K562 (cell line): ENCODE measurements around the gene CLDN7. TPM values are rescaled to one million over a fixed set of nuclear protein-coding genes. Genes with fewer than 3 reads are reported as not detected.

Experiments used
- BCL6 ChIP-seq: fragments of 250-450 bp; sonication (Bioruptor Pico); IDR thresholded peaks from 2 replicates; pipeline ENCODE4 v1.4.0; 2020
- EWSR1 ChIP-seq: fragments of 450-650 bp; IDR thresholded peaks from 2 replicates; pipeline ENCODE4 v1.6.1; 2018; ENCODE audit warnings: borderline replicate concordance, mild to moderate bottlenecking, low read depth, moderate library complexity; ENCODE audit not compliant: partially characterized antibody
- FOS ChIP-seq: IDR thresholded peaks from 3 replicates; pipeline ENCODE4 v1.6.1; 2011; ENCODE audit not compliant: insufficient read length; ENCODE audit errors: extremely low read depth
- HDAC2 ChIP-seq: fragments of 450-650 bp; IDR thresholded peaks from 2 replicates; pipeline ENCODE4 v1.6.1; 2016; ENCODE audit warnings: mild to moderate bottlenecking
- HOXB6 ChIP-seq: fragments of 250-450 bp; sonication (Bioruptor Pico); IDR thresholded peaks from 2 replicates; pipeline ENCODE4 v1.5.1; 2022; ENCODE audit warnings: mild to moderate bottlenecking, borderline replicate concordance
- MCM7 ChIP-seq, 2 experiments: fragments of 450-650 bp; IDR thresholded peaks; 2 replicates each; pipeline ENCODE4 v1.6.1; 2016 to 2018
- MYBL2 ChIP-seq, 2 experiments: fragments of 450-650 bp in 1 of 2; sonication (generic) in 1 of 2; formaldehyde crosslinking in 1 of 2; IDR thresholded peaks; 2 replicates each; pipeline versions ENCODE4 v1.6.1 to v1.8.1; 2017 to 2022; ENCODE audit warnings: borderline replicate concordance in 1 of 2, inconsistent platforms in 1 of 2, low read depth in 1 of 2, mild to moderate bottlenecking in 1 of 2, missing genetic modification reagents in 1 of 2, moderate library complexity in 1 of 2
- NFRKB ChIP-seq: fragments of 450-650 bp; IDR thresholded peaks from 2 replicates; pipeline ENCODE4 v1.6.1; 2016; ENCODE audit warnings: low read depth
- NR1H2 ChIP-seq: sonication (generic); formaldehyde crosslinking; IDR thresholded peaks from 2 replicates; pipeline ENCODE4 v1.4.0; 2020; ENCODE audit warnings: mild to moderate bottlenecking, missing genetic modification reagents
- PHB ChIP-seq: fragments of 250-450 bp; sonication (Bioruptor Pico); IDR thresholded peaks from 2 replicates; pipeline ENCODE4 v1.5.0; 2021
- RUNX1 ChIP-seq: sonication (generic); IDR thresholded peaks from 2 replicates; pipeline ENCODE4 v1.6.1; 2016; ENCODE audit warnings: antibody characterized with exemption, low read depth
- SMARCA5 ChIP-seq: fragments of 450-650 bp; IDR thresholded peaks from 2 replicates; pipeline ENCODE4 v1.6.1; 2016
- ZC3H11A ChIP-seq: IDR thresholded peaks from 2 replicates; pipeline ENCODE4 v1.6.1; 2012; ENCODE audit warnings: low read depth, low read length, improper control_type of control experiment
- ZKSCAN8 ChIP-seq: fragments of 200-800 bp; sonication (Bioruptor generic); IDR thresholded peaks from 2 replicates; pipeline ENCODE4 v1.6.1; 2016; ENCODE audit warnings: missing genetic modification characterization, missing compliant biosample characterization
- polyA plus RNA-seq, 8 experiments: library from polyadenylated mRNA; depleted of rRNA in 4 of 8; stranded (reverse) in 5 of 8; unstranded in 3 of 8; fragments of >200 nt; fragmentation: Nextera tagmentation in 2 of 8; fragmentation: Illumina TruSeq in 1 of 8; extraction: Ambion mirVana in 2 of 8; extraction: Trizol in 1 of 8; gene quantifications; 2 replicates each; pipeline versions ENCODE4 v1.2.1 to v1.2.3, GENCODE V29; 2011 to 2014; ENCODE audit warnings: inconsistent platforms in 1 of 8, missing spikeins in 1 of 8
- total RNA-seq, 7 experiments: library from RNA; depleted of rRNA in 6 of 7; stranded (reverse); fragments of >200 nt in 6 of 7; fragmentation: Illumina TruSeq in 2 of 7; extraction: Trizol in 2 of 7; gene quantifications; 2 replicates each; pipeline versions ENCODE4 v1.2.1 to v1.2.3, GENCODE V29; 2011 to 2021; ENCODE audit warnings: low replicate concordance in 1 of 7
- TF ChIP-seq, protein P1 (sequence below): sonication (generic); formaldehyde crosslinking; IDR thresholded peaks from 2 replicates; pipeline ENCODE4 v1.8.1; 2023; ENCODE audit warnings: missing genetic modification reagents, mild to moderate bottlenecking, borderline replicate concordance
- TF ChIP-seq, protein P2 (sequence below): fragments of 200-800 bp; sonication (Bioruptor generic); IDR thresholded peaks from 2 replicates; pipeline ENCODE4 v1.6.1; 2017; ENCODE audit warnings: missing genetic modification characterization, missing compliant biosample characterization
- TF ChIP-seq, protein P3 (sequence below): fragments of 250-450 bp; sonication (Bioruptor Pico); IDR thresholded peaks from 2 replicates; pipeline ENCODE4 v1.9.0; 2021; ENCODE audit warnings: mild to moderate bottlenecking, inconsistent platforms

CLDN7 gene
- total and polyA plus RNA-seq, 9 of the 15 experiments (the other 6 are each of a cell fraction or from before 2014, with no cell fraction given) = 2.2 to 14.5 (median 7.6) TPM

DNA sequence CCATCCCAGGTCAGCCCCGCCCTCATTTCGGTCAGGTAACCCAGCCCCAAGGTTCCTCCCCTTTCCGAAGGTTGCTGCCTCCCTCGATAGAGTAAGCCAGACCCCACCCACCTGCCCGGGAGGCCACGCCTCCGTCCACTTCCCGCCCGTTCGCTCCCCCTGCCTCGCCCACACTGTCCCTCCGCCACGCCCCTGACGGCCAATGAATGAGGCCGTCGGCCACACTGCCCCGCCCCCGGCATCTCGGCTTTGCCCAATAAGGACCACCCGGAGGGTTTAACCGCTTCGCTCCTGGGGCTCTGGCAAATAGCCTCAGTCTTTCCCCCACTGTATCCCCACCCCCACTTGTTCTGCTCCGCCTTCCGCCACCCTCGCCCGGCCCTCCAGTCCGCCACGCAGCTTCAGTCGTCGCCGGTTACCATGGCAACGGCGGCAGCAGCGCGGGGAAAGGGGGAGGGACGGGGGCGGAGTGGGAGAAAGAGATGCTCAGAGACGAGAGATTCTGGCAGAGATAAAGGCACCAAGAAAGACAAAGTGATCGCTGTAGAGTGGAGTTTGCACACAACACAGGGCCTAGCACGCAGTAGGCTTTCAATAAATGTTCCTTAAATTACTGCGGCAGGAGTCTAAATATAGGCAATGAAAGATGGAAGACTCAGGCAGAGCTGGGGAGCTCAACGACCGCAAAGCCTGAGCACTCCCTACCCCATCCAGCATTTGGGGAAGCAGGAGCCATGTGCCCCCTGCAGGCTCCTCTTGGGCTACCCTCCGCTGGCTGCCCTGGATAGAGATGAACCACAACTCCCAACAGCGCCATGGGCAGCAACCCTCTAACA is 47.8 kb downstream of the CLDN7 start (continued):
- TF ChIP-seq ZC3H11A (no peak), RUNX1 (no peak), MYBL2 (IDR thresholded peaks at IDR 0.05; ENCODE audit: low read depth) (no peak), MYBL2 (CRISPR knock-in tag; IDR thresholded peaks at IDR 0.05; ENCODE audit: borderline replicate concordance) (no peak), SMARCA5 (no peak), HDAC2 (peak; percentile 86), FOS (no peak), ZKSCAN8 (CRISPR knock-in tag) (no peak), NFRKB (no peak), MCM7 (IDR thresholded peaks at IDR 0.05) (no peak), BCL6 (no peak), PHB (CRISPR knock-in tag) (no peak), HOXB6 (CRISPR knock-in tag) (no peak), EWSR1 (no peak), NR1H2 (CRISPR knock-in tag) (no peak)
- TF ChIP-seq, protein P1, sequence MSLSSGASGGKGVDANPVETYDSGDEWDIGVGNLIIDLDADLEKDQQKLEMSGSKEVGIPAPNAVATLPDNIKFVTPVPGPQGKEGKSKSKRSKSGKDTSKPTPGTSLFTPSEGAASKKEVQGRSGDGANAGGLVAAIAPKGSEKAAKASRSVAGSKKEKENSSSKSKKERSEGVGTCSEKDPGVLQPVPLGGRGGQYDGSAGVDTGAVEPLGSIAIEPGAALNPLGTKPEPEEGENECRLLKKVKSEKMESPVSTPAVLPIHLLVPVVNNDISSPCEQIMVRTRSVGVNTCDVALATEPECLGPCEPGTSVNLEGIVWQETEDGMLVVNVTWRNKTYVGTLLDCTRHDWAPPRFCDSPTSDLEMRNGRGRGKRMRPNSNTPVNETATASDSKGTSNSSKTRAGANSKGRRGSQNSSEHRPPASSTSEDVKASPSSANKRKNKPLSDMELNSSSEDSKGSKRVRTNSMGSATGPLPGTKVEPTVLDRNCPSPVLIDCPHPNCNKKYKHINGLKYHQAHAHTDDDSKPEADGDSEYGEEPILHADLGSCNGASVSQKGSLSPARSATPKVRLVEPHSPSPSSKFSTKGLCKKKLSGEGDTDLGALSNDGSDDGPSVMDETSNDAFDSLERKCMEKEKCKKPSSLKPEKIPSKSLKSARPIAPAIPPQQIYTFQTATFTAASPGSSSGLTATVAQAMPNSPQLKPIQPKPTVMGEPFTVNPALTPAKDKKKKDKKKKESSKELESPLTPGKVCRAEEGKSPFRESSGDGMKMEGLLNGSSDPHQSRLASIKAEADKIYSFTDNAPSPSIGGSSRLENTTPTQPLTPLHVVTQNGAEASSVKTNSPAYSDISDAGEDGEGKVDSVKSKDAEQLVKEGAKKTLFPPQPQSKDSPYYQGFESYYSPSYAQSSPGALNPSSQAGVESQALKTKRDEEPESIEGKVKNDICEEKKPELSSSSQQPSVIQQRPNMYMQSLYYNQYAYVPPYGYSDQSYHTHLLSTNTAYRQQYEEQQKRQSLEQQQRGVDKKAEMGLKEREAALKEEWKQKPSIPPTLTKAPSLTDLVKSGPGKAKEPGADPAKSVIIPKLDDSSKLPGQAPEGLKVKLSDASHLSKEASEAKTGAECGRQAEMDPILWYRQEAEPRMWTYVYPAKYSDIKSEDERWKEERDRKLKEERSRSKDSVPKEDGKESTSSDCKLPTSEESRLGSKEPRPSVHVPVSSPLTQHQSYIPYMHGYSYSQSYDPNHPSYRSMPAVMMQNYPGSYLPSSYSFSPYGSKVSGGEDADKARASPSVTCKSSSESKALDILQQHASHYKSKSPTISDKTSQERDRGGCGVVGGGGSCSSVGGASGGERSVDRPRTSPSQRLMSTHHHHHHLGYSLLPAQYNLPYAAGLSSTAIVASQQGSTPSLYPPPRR (CRISPR knock-in tag) = peak; percentile 30; the same call in 1 of the 2 replicates
- TF ChIP-seq, protein P2, sequence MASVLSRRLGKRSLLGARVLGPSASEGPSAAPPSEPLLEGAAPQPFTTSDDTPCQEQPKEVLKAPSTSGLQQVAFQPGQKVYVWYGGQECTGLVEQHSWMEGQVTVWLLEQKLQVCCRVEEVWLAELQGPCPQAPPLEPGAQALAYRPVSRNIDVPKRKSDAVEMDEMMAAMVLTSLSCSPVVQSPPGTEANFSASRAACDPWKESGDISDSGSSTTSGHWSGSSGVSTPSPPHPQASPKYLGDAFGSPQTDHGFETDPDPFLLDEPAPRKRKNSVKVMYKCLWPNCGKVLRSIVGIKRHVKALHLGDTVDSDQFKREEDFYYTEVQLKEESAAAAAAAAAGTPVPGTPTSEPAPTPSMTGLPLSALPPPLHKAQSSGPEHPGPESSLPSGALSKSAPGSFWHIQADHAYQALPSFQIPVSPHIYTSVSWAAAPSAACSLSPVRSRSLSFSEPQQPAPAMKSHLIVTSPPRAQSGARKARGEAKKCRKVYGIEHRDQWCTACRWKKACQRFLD (CRISPR knock-in tag) = 0 out of 2 replicates have a peak, but pooled peaks have one; percentile 43
- TF ChIP-seq, protein P3, sequence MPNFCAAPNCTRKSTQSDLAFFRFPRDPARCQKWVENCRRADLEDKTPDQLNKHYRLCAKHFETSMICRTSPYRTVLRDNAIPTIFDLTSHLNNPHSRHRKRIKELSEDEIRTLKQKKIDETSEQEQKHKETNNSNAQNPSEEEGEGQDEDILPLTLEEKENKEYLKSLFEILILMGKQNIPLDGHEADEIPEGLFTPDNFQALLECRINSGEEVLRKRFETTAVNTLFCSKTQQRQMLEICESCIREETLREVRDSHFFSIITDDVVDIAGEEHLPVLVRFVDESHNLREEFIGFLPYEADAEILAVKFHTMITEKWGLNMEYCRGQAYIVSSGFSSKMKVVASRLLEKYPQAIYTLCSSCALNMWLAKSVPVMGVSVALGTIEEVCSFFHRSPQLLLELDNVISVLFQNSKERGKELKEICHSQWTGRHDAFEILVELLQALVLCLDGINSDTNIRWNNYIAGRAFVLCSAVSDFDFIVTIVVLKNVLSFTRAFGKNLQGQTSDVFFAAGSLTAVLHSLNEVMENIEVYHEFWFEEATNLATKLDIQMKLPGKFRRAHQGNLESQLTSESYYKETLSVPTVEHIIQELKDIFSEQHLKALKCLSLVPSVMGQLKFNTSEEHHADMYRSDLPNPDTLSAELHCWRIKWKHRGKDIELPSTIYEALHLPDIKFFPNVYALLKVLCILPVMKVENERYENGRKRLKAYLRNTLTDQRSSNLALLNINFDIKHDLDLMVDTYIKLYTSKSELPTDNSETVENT (CRISPR knock-in tag) = no peak
